ENCODE results near the gene CACNA1A.
A peak's percentile ranks its signal among the peaks of the same experiment; 100 is the strongest.
"Not testable (repeated sequence)": the region's sequence is repeated elsewhere in the genome, so short reads cannot be mapped to it uniquely, and the experiment has no call there.

Gene CACNA1A

DNA sequence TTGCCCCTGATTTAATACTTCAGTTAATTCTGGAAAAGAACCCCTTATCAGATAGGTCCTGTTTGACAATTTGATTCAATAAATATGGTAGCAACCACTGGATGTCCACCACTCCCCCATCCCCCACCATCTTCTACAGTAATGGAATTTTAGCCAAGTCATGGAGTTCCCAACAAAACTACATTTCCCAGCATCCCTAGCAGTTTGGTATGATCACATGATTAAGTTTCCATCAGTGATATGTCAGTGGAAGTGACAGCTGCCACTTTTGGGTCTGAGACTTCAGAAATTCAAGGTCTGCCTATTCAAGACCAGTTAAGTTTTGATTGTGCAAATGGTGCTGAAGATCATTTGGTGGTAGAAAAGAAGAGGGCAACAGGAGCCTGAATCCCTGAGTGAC is 85.5 kb downstream of the CACNA1A start:
- DNase-seq = no peak

GRCh38 chr19:13417054-13417453 is 89.2 kb downstream of the CACNA1A start:
- no peak for DNase-seq

DNA sequence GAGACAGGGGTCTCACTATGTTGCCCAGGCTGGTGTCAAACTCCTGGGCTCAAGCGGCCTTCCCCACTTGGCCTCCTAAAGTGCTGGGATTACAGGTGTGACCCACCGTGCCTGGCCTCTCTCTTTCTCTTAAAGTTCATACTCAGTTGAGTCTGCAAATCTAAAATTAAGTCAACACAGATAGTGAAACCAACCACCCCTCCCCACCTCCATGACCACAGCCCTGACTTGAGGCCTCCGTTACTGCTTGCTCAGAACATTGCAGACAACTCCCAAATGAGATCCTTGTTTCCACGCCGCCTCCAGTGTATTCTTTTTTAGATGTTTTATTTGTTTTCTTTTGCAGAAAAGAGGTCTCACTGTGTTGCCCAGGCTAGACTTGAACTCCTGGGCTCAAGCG is 94.4 kb downstream of the CACNA1A start:
- no peak for DNase-seq

GRCh38 chr19:13410946-13411345 is 95.3 kb downstream of the CACNA1A start:
- no peak for DNase-seq

DNA sequence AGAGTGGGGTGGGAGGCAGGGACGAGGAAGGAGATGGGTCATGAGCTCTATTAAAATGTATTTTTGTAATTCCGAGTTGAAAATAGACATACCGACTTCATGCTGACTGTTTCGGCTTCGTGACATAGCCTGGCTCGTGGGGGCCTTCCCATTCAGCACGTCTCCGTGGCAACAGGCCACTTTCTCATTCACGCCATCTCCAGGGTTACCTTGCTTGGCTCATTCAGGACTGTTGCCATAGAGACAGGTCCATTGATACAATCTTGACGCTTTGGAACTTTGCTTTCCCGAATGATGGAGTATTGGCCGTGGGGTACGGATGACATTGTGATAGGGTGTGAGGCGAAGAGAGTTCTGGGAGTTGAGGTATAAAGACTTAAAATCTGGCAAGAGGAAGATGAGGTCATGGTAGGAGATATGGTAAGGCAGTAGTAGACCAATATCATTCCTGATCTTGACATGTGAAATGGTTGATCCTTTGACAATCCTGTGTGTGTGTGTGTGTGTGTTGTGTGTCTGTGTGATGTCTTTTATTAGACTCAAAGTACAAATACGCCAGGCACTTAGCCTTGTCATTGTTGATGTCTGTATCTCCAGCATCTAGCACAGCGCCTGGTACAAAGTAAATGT is 97.3 kb downstream of the CACNA1A start:
- no peak for DNase-seq

DNA sequence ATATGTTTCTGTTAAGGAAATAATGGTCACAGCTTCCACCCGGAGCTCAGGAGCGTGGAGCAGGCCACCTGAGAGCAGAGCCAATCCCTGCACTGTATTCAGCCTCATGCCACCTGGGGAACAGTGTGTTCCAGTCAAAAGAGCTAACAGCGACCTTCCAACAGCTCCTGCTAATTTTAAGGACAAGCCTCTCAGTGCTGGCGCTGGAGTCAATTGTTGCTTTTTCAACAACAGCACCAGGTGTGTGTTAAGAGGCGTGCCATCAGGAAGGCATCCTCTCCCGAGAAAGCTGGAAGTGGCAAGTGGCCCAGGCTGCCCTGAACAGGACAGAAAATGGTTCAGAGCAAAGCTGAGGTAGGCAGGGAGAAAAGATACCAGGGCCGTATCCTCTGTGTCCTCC is 102.0 kb downstream of the CACNA1A start:
- DNase-seq = no peak

GRCh38 chr19:13401388-13401787 is 104.9 kb downstream of the CACNA1A start:
- peak; percentile 26 for DNase-seq

DNA sequence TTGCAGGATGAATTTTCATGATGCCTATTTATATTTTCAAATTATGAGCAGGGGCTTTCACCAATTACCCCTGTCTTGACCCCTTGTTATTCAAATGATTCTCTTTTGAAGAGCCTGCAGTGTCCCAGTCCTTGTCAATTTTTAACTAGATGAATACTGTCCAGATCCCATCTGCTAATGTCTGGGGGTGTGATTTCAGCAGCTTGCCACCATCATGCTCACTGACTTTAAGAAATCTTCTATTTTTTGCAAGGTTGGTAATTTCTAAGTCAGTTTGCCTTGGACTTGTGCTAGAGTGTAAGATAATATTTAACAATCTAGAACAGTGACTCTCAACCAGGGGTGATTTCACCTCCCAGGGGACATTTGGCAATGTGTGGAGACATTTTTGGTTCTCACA is 106.0 kb downstream of the CACNA1A start:
- DNase-seq = no peak

DNA sequence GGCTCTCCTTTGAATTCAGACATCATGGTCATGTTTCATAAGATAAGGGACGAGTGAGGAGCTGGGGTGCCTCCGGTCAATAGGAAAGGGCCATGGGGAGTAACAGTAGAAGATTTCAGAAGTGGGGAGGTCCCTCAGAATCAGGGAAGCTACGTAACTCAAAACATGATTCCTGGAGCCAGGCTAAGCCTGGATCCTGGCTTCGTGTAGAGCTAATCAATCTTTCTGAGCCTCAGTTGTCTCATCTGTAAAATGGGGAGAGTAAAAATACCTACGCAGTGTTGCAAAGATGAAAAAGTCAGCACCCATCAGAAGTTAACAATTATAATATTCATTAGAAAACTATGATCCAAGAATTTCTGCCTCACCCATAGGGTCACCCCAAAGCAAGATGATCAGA is 106.5 kb downstream of the CACNA1A start:
- no peak for DNase-seq

- DNase-seq = peak; percentile 91
Observed at GRCh38 chr19:13398780-13399726, 107.2 kb downstream of the CACNA1A start.

DNA sequence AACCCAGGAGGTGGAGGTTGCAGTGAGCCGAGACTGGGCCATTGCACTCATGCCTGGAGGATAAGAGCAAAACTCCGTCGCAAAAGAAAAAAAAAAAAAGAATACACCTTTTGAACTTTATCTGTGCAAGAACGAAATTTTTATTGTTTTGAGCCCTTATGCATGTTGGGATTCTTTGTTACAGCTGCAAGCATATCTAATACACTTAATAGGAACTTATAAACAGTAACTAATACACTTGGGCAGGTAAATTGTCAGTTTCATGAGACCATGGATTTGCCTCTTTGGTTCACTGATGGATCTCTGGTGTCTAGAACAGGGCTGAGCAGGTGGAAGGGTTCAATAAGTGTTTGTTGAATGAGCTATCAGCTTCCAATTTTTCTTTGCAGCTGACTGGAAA is 108.1 kb downstream of the CACNA1A start:
- DNase-seq = no peak

DNA sequence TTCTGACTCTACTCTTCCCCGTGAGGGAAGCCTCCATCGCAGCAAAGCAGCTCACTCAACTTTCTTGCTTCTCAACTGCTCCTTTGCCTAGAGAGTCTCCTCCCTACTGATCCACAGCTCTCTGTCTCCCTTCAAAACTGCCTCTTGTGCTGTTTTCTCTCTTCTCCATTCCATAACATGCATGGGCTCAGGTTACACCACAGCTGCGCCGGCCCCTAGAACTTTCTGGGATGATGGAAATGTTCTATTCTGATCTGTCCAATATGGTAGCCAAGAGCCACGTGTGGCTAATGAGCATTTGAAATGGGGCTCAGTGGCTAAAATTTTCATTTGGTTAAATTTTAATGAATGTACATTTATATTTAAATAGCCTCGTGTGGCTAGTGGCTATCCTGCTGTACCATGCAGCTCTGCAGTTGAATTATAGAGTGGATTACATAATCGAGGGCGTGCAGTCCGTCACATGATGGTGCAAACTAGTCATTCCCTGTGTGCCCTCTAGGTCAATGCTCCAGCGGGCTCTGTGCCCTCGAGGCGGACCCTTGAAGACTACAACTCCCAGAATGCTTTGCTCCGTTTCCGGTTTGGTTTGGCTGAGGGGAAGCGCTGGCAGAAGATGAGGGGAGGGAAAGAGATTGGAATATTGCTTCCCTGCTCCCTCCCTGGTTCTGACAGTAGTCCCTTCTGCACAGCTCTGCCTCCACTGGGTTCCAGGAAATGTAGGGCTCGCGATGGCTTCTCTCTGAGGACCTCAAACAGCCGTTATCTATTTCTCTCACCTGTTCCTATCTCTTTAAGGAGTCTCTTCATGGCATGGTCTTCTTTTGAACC is 109.8 kb downstream of the CACNA1A start:
- DNase-seq = peak; percentile 47

GRCh38 chr19:13382633-13382938 is 123.7 kb downstream of the CACNA1A start:
- DNase-seq = no peak

GRCh38 chr19:13381827-13382632 is 124.2 kb downstream of the CACNA1A start:
- peak; percentile 45 for DNase-seq

GRCh38 chr19:13376537-13376936 is 129.7 kb downstream of the CACNA1A start:
- DNase-seq = no peak

GRCh38 chr19:13373599-13373998 is 132.7 kb downstream of the CACNA1A start:
- no peak for DNase-seq

- no peak for DNase-seq
Observed at GRCh38 chr19:13370948-13371347, 135.3 kb downstream of the CACNA1A start.

- DNase-seq = no peak
Observed at GRCh38 chr19:13366529-13367143, 139.6 kb downstream of the CACNA1A start.

DNA sequence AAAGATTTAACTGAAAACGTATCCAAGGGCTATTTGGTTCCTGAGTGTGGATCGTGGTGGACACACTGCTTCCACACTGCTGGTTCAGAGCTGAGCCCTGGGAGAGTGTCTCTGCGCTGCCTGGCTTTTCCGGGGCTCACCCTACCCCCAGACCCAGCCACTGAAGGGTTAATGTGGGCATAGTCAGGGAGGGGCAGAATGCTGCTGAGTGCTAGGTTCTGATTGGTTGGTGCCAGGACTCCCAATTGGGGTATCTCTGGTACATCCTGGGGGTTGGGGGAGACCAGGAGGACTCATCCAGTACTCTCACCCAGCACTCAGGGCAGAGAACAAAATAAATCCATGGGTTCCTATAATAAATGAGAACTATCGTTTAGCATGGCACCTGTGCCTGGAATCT is 142.3 kb downstream of the CACNA1A start:
- no peak for DNase-seq

DNA sequence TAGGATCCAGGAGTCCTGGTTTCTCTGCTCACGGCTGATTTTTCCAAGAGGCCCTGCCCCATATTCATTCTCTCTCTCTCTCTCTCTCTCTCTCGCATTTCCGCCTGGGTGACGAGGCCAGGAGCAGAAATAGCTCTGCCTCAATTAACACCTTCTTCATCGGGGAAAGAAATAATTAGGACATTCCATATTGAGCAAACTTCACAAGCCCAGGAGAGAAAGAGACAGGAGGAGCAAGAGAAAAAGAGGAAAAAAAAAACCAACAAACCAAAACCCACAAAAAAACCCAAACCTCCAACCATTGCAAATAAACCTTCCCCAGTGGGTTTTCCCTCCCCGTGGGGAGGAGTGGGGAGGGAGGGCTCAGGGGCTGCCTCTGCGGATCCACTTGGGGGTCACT is 143.0 kb downstream of the CACNA1A start:
- no peak for DNase-seq

DNA sequence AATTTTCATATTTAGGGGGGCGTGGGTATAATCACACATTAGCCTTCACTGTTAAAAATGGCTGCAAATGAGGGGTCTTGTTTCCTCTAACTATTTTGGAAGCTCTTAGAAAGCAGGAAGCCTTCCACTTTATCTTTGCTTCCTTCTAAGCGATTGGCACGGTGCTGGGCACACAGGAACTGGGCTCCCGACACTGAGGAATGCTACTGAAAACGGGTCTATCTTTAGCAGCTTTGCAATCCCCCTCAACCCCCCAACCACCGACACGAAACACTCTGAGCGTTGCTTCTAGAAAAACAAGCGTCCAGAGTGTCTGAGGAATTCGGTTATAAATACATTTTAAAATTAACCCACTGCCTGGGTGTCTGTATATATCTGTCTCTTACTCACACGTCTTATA is 143.6 kb downstream of the CACNA1A start:
- DNase-seq = no peak

GRCh38 chr19:13361726-13362125 is 144.6 kb downstream of the CACNA1A start:
- not testable (repeated sequence) for DNase-seq
